Activated CD4-positive, CD25-positive, alpha-beta regulatory T cell treated with anti-CD3 and anti-CD28 coated beads, Interleukin-2, amount 50 U/mL, for 72 hours (primary cell): ENCODE measurements around the gene SNAP91.
"Not testable (repeated sequence)": the region's sequence is repeated elsewhere in the genome, so short reads cannot be mapped to it uniquely, and the experiment has no call there.

Experiments used
- DNase-seq: peaks from one replicate; pipeline ENCODE4 v3.0.0; 2021

The SNAP91 gene

DNA sequence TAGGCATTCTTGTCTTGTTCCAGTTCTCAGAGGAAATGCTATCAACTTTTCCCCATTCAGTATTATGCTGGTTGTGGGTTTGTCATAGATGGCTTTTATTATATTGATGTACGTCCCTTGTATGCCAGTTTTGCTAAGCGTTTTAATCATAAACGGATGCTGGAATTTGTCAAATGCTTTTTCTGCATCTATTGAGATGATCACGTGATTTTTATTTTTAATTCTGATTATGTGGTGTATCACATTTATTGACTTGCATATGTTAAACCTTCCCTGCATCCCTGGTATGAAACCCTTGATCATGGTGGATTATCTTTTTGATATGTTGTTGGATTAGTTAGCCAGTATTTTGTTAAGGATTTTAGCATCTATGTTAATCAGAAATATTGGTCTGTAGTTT lies 79.0 kb downstream of the SNAP91 start:
- not testable (repeated sequence) for DNase-seq

DNA sequence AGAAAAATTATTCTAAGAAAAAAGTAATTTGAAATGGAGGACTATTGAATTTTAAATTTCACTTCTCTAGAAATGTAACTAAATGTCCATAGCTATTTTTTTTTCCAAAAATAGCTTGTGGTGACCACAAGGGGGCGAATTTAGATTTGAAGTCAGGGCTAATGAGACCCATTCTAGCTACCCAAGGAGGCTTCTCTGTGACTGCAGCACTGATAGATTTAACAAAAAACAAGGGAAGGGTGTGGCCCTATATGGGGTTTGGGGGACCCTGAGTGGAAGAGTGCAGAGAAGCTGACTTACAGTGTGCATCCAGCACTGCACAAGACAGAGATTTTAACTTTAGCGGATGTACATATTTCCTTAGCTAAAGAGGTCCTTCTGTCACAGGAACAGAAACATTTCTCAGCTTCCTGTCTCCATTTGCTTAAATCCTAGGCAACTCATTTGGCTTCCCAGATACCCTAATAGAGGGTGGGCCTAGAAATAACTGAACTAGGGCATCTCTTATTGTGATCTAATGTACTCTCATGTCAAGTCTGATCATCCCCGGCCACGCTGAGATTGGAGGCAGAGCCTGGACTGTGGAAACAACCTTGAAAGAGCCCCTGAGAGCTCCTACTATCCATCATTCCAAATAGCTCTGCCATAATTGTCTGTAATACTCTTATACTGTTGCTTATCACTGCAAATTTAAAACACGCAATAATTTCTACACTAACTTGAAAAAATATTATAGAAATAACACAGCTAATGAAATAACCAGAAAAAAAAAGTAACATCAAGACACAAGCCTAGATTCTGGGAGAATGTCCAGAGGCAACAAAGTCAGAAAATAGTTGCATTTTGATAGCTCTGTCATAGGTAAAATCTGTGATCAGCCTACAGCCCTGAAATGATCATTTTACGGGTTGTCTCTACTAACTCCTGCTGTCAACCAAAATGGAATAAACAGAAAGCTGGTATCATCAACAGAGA lies 93.6 kb downstream of the SNAP91 start:
- no peak for DNase-seq

DNA sequence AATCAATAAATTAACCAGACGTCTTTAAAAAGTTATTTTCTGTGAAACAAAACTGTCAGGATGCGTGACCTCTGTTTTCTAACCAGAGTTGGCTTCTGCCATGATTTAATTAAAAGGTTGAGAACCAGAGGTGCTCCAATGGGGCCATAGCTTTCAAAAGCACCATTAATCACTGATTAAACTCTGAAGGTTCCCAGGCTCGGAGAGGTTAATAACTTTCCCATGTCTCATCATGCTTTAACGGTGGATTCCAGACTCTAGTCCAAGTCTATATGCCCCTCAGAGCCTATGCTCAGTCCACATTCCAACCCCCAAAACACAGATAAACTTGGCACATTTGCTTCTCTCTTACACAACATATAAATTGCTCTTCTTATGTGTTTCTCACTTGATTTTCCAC lies 95.5 kb downstream of the SNAP91 start:
- no peak for DNase-seq

DNA sequence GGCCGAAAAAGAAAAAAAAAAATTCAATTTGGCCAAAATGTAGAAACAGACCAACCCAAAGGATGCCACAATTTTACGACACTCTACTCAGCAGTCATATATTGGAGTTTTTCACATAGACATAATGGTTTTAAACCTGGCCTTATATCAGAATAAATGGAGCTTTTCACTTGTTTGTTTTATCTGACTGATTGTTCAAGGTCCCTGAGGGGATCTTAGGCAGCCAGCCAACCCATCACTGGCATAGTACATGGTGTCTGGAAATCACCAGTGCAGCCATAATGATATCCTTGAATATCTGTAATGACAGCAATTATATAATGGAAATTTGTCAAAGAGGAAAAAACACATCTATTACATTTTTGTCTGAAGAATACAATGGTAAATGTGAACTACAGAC lies 99.7 kb downstream of the SNAP91 start:
- DNase-seq = no peak

DNA sequence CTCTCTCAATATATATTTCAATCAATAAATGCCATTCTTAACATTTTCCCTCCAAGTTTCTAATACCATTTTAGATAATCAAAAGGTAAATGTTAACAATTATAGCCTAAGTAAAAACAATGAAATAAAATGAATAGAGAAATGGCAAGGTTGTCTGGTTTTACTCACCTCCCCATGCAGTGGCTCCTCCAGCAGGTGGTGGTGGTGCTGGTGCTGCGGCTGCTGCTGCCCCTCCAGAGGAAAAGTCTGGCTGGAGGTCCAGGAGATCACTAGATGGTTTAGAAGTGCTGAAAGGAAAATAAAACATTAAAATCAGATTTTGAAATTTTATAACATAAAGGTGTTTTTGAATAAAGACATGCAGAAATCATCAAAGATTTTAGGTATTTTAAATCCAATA lies 103.4 kb downstream of the SNAP91 start:
- DNase-seq = no peak

DNA sequence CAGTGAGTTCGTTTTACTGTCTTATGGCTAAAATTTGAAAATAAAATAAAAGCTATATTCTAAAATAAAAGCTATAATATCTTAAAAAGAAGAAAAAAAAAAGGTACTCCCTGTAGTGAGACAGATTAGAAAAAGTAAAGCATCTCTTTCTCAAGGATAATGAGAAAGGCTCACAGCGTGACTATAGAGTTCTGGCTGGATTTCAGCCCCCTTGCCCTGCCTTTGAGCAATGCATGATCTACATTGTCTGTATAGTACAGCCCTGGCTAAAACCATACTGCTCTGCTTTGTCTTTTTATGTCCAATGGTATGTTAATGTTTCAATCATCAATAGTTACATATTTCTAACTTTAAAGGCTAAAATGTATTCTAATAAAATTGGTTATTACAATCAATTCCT lies 105.3 kb downstream of the SNAP91 start:
- no peak for DNase-seq

DNA sequence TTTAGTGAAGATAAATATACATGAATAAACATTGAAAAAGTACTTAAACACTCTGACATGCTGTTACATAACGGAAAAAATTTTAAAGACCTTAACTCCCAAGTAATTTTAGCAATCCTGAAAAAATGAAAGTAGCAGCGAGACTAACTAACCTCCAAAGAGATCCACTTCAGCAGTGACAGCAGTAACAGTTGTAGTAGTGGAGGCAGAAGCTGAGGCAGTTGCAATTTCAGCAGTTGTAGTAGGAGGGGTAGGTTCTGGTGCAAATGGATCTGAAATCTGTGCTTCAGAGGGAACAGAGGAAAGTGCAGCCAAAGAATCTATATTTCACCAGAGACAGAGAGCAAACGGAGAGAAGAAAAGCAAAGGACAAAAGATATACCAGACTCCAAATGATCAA lies 107.8 kb downstream of the SNAP91 start:
- DNase-seq = no peak

DNA sequence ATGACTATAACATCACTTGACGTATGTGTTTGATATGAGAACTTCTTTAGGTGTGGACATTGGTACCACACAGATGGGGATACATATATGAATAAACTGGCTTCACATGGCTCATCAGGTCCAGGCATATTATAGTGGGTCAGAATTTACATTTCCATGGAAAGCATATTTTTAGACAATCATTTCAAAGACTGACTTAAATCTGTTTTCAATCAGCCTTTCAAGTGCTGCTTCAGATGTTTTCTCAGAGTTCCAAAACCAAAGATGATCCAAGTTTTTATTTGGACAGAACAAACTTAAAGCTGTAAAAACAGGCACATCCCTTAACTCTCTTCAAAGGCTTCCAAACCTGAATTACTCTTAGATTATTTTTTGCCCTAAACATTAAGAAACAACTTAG lies 108.4 kb downstream of the SNAP91 start:
- no peak for DNase-seq

DNA sequence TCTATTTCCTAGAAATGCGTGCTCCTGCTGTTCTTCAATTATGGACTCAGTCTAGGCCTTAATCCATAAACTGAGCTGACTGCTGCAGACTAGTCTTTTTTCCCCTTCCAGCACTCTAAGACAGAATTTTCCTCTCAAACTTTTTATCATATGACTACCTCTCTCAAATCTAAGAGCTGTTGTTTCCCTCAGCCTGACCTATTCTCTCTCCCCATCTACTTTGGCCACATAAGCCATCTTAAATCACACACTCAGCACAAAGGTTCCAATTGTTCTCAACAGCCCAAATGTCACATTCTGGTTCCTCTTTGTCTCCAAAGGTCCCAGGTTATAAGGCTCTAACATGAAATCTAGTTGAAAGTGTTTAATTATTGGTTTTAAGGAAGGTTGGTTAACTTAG lies 111.4 kb downstream of the SNAP91 start:
- no peak for DNase-seq

DNA sequence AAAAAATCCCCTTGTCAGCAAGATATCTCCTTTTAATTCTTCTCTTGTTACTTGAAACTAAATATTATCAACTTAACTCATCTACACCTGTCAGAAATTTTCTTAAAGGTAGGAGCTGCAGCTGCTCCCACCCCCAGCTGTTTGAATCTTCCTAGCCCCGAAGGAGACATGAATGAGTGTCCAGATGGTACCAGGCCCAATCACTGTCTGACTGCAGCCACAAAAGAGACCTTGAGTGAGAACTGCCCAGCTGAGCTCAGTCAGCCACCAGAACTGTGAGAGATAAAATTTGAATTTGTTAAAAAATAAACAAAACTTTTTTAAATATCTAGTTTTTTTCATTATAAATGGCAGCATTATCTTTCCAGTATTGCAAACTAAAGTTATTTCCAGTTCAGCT lies 111.8 kb downstream of the SNAP91 start:
- DNase-seq = no peak

DNA sequence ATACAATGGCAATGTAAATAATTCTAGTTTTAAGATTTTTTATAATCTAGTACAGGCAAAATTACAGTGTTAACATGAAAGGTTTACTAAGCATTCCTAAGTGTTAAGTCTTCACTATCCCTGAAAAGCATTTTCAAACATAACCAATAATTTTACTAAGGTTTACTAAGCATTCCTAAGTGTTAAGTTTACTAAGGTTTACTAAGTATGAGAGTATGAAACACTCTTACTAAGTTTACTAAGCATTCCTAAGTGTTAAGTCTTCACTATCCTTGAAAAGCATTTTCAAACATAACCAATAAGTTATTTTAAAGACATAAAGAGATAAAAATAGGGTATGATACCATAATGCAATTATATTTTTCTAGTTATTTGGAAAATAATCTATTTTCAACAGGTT lies 114.0 kb downstream of the SNAP91 start:
- no peak for DNase-seq

DNA sequence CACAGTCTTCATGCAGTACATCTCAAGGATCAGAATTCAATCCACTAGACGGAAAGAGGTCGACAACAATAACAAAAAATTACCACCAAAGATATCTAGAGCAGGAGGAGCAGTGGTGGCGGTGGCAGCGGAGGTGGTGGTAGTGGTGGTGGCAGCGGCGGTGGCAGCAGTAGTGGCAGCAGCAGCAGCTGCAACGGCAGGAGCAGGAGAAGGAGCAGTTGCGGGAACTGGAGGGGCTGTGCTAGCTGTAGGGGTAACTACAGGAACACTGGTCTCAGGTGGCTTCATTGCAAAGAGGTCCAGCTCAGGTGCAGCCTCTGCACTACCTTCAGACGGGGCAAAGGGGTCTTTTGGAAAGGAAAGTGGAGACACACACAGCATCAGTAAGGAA lies 115.5 kb downstream of the SNAP91 start:
- no peak for DNase-seq

DNA sequence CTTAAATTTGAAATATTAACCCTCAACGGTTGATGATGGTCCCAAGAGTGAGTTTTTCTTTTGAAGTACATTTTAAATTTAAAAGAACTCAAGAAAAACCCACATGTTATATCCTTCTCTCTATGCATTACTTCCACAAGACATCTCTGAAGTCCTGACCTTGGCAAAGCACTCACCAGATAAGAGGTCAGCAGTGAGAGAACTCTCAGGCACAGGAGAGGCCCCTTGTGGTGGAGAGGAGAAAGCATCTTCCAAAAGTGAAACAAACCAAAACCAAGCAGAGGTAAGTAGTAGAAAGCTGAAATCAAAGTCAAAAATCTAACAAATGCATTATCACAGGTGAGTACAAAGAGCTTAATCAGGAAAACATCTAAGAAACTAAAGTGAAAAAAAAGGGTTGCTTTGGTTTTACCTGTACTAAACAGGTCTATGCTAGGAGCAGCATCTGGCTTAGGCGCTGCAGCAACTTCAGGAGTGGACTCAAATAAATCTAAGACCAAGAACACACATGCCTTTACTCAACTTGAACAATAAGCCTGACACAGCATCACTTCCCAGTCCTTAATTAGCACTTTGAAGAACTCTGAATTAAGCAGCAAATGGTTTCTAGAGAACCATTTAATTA lies 116.0 kb downstream of the SNAP91 start:
- DNase-seq = no peak

DNA sequence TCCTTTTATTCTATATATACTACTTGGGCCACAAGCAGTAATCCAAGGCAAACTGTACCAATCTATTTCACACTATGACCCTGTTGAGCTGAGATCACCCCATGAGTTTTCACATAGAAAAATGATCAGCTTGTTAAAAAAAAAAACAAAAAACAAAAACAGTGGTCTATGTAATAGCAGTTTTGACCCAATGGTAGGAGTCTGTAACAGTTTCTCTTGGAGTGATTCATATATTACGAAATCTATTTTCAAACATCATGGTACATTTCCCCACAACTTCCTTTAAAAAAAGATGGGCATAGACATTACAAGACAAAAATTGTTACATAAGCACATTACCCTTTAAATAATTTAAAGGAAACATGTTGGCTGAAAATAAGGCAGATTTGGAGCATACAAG lies 118.5 kb downstream of the SNAP91 start:
- no peak for DNase-seq

DNA sequence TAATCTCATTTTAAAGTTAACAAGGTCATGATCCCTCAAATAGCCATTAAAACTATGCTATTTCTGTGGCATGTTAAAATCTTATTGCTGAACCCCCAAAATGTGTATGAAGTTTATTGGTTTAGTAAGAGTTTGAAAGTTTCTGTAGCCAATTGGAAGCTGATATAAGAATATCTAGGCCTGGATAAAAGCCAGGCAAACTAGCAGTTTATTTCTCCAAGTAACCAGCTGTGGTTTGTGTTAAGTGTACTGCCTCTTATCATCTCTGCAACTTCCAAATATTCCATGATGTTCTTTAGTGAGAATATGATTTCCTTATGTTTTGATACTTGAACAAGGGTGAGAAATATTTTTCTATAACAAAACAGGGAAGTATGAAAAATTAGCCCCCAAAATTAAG lies 119.8 kb downstream of the SNAP91 start:
- no peak for DNase-seq

DNA sequence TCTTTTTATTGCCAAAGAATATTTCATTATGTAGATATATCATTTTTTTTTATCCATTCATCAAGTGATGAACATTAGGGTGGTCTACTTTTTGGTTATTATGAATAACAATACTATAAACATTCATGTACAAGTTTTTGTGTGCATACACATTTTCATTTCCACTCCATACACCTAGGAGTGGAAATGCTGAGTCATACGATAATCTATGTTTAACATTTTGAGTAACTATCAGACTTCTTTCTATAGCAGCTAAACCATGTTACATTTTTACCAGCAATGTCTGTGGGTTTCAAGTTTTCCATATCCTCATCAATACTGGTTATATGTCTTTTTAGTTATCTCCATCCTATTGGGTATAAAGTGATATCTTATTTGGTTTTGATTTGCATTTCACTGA lies 130.8 kb downstream of the SNAP91 start:
- no peak for DNase-seq

DNA sequence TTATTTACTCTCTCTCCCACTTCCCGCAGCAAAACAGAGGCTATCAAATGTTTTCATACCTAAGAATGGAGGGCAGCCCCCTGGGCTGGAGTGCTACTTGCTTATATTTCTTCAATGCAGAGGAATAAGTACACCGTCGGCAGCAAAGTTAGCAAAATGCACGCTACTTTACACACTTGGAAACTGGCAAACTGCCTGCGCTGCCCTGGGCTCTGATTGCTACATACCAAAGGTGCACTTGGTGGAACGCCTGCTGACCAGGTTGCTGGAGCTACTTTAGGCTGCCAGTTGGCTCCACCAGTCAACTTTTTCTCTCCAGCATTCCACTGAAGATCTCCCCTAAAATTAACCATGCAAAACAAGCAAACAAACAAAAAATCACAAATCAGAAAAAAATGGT lies 134.1 kb downstream of the SNAP91 start:
- DNase-seq = no peak

DNA sequence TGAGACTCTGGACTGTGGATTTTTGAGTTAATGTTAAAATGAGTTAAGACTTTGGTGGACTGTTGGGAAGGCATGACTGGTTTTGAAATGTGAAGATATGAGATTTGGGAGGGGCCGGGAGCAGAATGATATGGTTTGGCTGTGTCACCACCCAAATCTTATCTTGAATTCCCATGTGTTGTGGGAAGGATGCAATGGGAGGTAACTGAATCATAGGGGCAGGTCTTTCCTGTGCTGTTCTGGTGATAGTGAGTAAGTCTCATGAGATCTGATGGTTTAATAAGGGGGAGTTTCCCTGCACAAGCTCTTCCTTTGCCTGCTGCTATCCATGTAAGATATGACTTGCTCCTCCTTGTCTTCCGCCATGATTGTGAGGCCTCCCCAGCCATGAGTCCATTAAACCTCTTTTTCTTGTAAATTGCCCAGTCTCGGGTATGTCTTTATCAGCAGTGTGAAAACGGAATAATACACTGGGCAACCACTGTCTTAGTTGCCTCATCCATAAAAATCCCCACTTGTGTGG lies 137.2 kb downstream of the SNAP91 start:
- DNase-seq = not testable (repeated sequence)

DNA sequence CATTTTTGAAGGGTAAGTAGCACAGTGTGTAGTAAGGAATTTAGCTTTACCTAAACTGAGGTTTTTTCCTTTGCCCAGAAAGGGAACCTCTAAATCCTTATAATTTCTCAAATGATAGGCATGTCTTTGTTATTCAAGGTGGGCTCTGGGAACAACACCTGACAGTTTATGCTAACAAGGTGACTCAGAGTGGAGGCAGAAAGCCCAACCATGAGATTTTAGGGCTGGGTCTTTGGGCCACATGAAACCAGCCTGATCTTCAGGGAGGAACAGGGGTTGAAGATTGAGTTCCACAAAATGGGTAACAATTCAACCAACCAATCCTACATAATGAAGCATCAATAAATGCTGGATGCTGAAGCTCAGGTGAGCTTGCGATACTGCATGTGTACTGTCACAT lies 149.9 kb downstream of the SNAP91 start:
- DNase-seq = no peak

DNA sequence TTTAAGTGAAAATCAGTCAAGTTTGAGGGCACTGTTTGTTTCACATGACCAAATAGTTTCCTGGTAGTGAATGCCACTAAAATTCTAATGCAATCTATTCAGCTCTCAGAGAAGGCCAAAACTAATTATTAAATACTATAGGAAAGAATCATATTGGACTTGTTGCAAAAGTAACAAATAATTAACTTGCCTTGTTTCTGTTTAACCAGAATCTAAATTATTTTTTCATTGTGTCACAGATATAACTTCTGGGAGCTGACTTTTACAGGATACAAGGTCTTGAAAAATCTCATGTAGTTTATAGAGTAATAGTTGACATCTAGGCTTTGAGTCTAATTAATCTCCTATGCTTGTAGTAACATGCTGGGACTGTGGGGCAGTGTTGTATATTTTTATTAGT lies 152.0 kb downstream of the SNAP91 start:
- no peak for DNase-seq

DNA sequence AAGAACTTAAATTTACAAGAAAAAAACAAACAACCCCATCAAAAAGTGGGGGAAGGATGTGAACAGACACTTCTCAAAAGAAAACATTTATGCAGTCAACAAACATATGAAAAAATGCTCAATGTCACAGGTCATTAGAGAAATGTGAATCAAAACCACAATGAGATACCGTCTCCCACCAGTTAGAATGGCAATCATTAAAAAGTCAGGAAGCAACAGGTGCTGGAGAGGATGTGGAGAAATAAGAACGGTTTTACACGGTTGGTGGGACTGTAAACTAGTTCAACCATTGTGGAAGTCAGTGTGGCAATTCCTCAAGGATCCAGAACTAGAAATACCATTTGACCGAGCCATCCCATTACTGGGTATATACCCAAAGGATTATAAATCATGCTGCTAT lies 157.2 kb downstream of the SNAP91 start:
- DNase-seq = not testable (repeated sequence)

DNA sequence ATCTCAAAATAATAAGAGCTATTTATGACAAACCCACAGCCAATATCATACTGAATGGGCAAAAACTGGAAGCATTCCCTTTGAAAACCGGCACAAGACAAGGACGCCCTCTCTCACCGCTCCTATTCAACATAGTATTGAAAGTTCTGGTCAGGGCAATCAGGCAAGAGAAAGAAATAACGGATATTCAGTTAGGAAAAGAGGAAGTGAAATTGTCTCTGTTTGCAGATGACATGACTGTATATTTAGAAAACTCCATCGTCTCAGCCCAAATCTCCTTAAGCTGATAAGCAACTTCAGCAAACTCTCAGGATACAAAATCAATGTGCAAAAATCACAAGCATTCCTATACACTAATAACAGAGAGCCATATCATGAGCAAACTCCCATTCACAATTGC lies 158.4 kb downstream of the SNAP91 start:
- not testable (repeated sequence) for DNase-seq

DNA sequence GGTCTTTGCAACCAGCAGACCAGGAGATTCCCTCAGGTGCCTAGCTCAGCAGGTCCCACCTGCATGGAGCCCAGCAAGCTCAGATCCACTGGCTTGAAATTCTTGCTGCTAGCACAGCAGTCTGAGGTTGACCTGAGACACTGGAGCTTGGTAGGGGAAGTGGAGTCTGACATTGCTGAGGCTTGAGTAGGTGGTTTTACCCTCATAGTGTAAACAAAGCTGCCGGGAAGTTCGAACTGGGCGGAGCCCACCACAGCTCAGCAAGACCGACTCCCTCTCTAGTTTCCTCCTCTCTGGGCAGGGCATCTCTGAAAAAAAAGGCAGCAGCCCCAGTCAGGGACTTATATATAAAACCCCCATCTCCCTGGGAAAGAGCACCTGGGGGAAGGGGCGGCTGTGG lies 162.3 kb downstream of the SNAP91 start:
- DNase-seq = no peak

DNA sequence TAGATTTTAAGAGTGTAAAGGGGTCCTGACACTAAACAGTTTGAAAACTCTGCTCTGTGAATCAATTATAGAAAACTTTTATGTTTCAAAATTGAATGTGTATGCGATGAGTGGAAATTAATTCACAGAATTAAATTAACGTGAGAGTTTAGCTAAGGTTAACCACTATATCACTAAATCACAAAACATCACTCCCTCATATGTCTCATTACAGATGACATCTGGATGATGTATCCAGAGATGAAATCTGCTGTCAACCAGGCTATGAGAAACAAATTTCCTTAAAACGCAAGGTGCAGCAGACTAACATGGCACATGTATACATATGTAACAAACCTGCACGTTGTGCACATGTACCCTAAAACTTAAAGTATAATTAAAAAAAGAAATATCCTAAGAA lies 169.2 kb downstream of the SNAP91 start:
- DNase-seq = no peak
